Fibroblast of the aortic adventitia (primary cell): Measurements from ENCODE around the gene TEX261. TPM values are rescaled to one million over a fixed set of nuclear protein-coding genes. Genes with fewer than 3 reads are reported as not detected.

Experiments
- DNase-seq: peaks from one replicate; pipeline ENCODE4 v3.0.0-alpha.2; 2010; ENCODE audit warnings: low read depth
- H3K4me3 ChIP-seq: 2 replicates; pipeline ENCODE4 v1.5.1; 2011; ENCODE audit warnings: low read depth, mild to moderate bottlenecking, control low read depth, low read length, moderate library complexity
- CTCF ChIP-seq: IDR thresholded peaks from 2 replicates; pipeline ENCODE4 v1.5.1; 2011; ENCODE audit warnings: mild to moderate bottlenecking, low read length, control low read depth, inconsistent platforms; ENCODE audit not compliant: insufficient read depth
- total RNA-seq: library from RNA; depleted of rRNA; stranded (reverse); fragments of >200 nt; gene quantifications from 2 replicates; pipeline ENCODE4 v1.2.3, GENCODE V29; 2012; ENCODE audit warnings: low replicate concordance

TEX261 gene
- total RNA-seq, 1 donor: 44.2 TPM

GRCh38 chr2:70979180-70979488 lies 15.5 kb downstream of the TEX261 start:
- TF ChIP-seq CTCF: no peak
- H3K4me3 ChIP-seq: peak overlapping the region; percentile 9
- no peak for DNase-seq

GRCh38 chr2:70978341-70979179 lies 16.1 kb downstream of the TEX261 start, which contains the start of gene ANKRD53:
Gene ANKRD53 (plus strand): TSS chr2:70978630. CDS start chr2:70978646, 16 bp downstream.
- H3K4me3 ChIP-seq: peak within 1 kb of the TSS; percentile 62
- TF ChIP-seq CTCF: no peak
- no peak for DNase-seq

GRCh38 chr2:70977605-70978205 lies 17.0 kb downstream of the TEX261 start:
- H3K4me3 ChIP-seq: peak overlapping the region; percentile 62
- TF ChIP-seq CTCF: no peak

GRCh38 chr2:70975237-70975636 lies 19.4 kb downstream of the TEX261 start:
- no peak for DNase-seq
- TF ChIP-seq CTCF: no peak

More at GRCh38 chr2:70977605-70978205, 17.0 kb downstream of the TEX261 start:
- DNase-seq: peak; percentile 93

GRCh38 chr2:70974592-70974991 lies 20.1 kb downstream of the TEX261 start:
- TF ChIP-seq CTCF: no peak
- no peak overlapping the region for H3K4me3 ChIP-seq
- DNase-seq: no peak

More at GRCh38 chr2:70975237-70975636, 19.4 kb downstream of the TEX261 start:
- no peak overlapping the region for H3K4me3 ChIP-seq

GRCh38 chr2:70967189-70967588 lies 27.5 kb downstream of the TEX261 start:
- DNase-seq: no peak

More at GRCh38 chr2:70967189-70967588, 27.5 kb downstream of the TEX261 start:
- no peak for TF ChIP-seq CTCF
- no peak overlapping the region for H3K4me3 ChIP-seq
